Ishikawa (cell line): Measurements from ENCODE around the gene DNAJC22.
A peak's percentile ranks its signal among the peaks of the same experiment; 100 is the strongest.

Experiments
- CREB1 ChIP-seq: IDR thresholded peaks from 2 replicates; pipeline ENCODE4 v1.6.1; 2012; ENCODE audit warnings: low read depth
- EGR1 ChIP-seq: IDR thresholded peaks from 2 replicates; pipeline ENCODE4 v1.6.1; 2012
- EP300 ChIP-seq: IDR thresholded peaks from 2 replicates; pipeline ENCODE4 v1.6.1; 2012; ENCODE audit warnings: borderline replicate concordance
- TCF12 ChIP-seq: IDR thresholded peaks from 2 replicates; pipeline ENCODE4 v1.6.1; 2012; ENCODE audit warnings: low read depth
- TEAD4 ChIP-seq: IDR thresholded peaks from 2 replicates; pipeline ENCODE4 v1.6.1; 2012
- ZBTB7A ChIP-seq: IDR thresholded peaks from 2 replicates; pipeline ENCODE4 v1.6.1; 2012; ENCODE audit warnings: low read depth
- TF ChIP-seq, protein P1 (sequence below): IDR thresholded peaks from 2 replicates; pipeline ENCODE4 v1.6.1; 2012; ENCODE audit warnings: low read depth, mild to moderate bottlenecking

DNA sequence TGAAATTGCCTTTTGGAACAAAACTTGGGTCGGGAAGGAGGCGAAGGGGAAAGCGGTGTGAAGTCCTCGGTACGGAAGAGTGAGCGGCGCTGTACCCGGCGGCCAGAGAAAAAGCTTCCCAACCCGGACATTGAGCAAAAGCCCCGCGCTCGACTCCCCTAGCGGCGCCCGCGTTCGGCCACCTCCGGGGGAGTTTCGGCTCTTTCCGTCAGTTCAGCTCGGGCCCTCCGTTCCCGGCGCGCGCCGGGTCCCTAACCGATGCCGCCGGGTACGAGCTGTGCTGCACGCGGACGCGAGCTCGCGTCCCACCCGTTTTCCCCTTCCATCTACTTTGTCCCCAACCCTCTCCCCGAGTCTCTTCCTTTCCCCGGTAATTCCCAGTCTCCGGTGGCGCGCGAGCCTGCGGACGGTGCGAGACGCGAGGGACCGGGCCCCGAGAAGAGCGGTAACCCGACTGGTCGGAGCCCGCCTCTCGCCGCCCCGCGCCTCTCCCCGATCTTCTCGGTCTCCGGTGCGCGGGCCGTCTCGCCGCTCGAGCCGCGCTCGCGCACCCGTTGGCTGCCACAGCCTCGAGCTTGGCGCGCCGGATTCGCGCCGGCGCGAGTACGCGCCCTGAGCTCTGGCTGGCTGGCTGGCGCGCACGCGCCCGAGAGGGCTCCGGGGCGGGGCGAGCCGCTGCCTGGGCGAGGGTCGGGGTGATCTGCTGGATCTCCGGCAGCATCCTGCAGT is 20.1 kb downstream of the DNAJC22 start:
- 0 out of 2 replicates have a peak, but pooled peaks have one; percentile 8 for TF ChIP-seq EP300
- no peak for TF ChIP-seq TEAD4
- 0 out of 2 replicates have a peak, but pooled peaks have one; percentile 7 for TF ChIP-seq CREB1
- TF ChIP-seq, protein P1, sequence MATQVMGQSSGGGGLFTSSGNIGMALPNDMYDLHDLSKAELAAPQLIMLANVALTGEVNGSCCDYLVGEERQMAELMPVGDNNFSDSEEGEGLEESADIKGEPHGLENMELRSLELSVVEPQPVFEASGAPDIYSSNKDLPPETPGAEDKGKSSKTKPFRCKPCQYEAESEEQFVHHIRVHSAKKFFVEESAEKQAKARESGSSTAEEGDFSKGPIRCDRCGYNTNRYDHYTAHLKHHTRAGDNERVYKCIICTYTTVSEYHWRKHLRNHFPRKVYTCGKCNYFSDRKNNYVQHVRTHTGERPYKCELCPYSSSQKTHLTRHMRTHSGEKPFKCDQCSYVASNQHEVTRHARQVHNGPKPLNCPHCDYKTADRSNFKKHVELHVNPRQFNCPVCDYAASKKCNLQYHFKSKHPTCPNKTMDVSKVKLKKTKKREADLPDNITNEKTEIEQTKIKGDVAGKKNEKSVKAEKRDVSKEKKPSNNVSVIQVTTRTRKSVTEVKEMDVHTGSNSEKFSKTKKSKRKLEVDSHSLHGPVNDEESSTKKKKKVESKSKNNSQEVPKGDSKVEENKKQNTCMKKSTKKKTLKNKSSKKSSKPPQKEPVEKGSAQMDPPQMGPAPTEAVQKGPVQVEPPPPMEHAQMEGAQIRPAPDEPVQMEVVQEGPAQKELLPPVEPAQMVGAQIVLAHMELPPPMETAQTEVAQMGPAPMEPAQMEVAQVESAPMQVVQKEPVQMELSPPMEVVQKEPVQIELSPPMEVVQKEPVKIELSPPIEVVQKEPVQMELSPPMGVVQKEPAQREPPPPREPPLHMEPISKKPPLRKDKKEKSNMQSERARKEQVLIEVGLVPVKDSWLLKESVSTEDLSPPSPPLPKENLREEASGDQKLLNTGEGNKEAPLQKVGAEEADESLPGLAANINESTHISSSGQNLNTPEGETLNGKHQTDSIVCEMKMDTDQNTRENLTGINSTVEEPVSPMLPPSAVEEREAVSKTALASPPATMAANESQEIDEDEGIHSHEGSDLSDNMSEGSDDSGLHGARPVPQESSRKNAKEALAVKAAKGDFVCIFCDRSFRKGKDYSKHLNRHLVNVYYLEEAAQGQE = no peak
- TF ChIP-seq ZBTB7A = peak; percentile 68
- TF ChIP-seq EGR1 = no peak
- peak; percentile 25; the same call in 1 of the 2 replicates for TF ChIP-seq TCF12
